Adrenal gland (tissue), 12 donors: ENCODE data around the gene TBC1D2B. TPM values are rescaled to one million over a fixed set of nuclear protein-coding genes. Genes with fewer than 3 reads are reported as not detected.

Experiments used
- DNase-seq, 7 donors: peaks; one replicate each; pipeline ENCODE4 v3.0.0-alpha.2; 2019 to 2020
- H3K27ac ChIP-seq, 5 donors: fragments of 200-600 bp; sonication (generic) in 4 of 5; 1 replicate in 3 of 5; 2 replicates in 2 of 5; pipeline versions ENCODE4 v1.5.1 to v1.8.0; 2016 to 2020; ENCODE audit warnings: mild to moderate bottlenecking in 1 of 5
- H3K27me3 ChIP-seq: fragments of 200-600 bp; 2 replicates; pipeline ENCODE4 v1.8.0; 2021
- H3K36me3 ChIP-seq, 2 donors: fragments of 200-600 bp; replicated peaks in 1 of 2; 1 replicate in 1 of 2; 2 replicates in 1 of 2; pipeline versions ENCODE4 v1.5.1 to v1.8.0; 2018 to 2022
- H3K4me1 ChIP-seq, 2 donors: fragments of 200-600 bp; replicated peaks in 1 of 2; 1 replicate in 1 of 2; 2 replicates in 1 of 2; pipeline versions ENCODE4 v1.5.1 to v1.8.0; 2018 to 2021
- H3K4me3 ChIP-seq, 4 donors: fragments of 200-600 bp; sonication (generic) in 3 of 4; one replicate each; pipeline ENCODE4 v1.5.1; 2016 to 2018
- H3K9me3 ChIP-seq, 3 donors: fragments of 200-600 bp; sonication (generic) in 1 of 3; replicated peaks in 1 of 3; 1 replicate in 2 of 3; 2 replicates in 1 of 3; pipeline versions ENCODE4 v1.5.1 to v1.8.0; 2016 to 2021
- POLR2A ChIP-seq, 2 donors: fragments of 450-650 bp; IDR thresholded peaks; one replicate each; pipeline ENCODE4 v1.6.1; 2017; ENCODE audit warnings: antibody characterized with exemption in 2 of 2, mild to moderate bottlenecking in 2 of 2, moderate library complexity in 1 of 2
- WGBS, 4 donors: extraction: QIAGEN DNeasy Blood & Tissue Kit in 2 of 4; methylation state at CpG; one replicate each; pipeline versions ENCODE4 v1.1.5 to v1.1.7; 2013 to 2017; 5-methylcytosine and 5-hydroxymethylcytosine counted together
- intact Hi-C, 2 donors: fragments of 100-400 bp; cut with DNase I; formaldehyde crosslinking; loops; one replicate each; pipeline versions ENCODE4 v1.14.1 to v1.15.0; 2022 to 2023
- polyA plus RNA-seq, 3 donors: library from polyadenylated mRNA; stranded (reverse); fragments of 200-250 nt in 2 of 3; fragments of 350-450 nt in 1 of 3; fragmentation: Illumina TruSeq in 1 of 3; extraction: RNeasy Lipid Tissue Mini Kit (QIAGEN cat#74804) in 1 of 3; gene quantifications; one replicate each; pipeline ENCODE4 v1.2.3, GENCODE V29; 2013 to 2014
- small RNA-seq, 2 donors: library from RNA; depleted of rRNA; stranded (forward); fragments of <200 nt; gene quantifications; one replicate each; pipeline ENCODE3, GENCODE V24; 2016
- total RNA-seq, 9 donors: library from RNA; depleted of rRNA in 4 of 9; stranded (reverse); fragments of >200 nt in 4 of 9; fragments of 120-200 nt in 1 of 9; fragmentation: NEBNext Ultra II Directional in 1 of 9; extraction: Animal tissue kit (Norgen Biotek cat#: 25700) in 1 of 9; gene quantifications; one replicate each; pipeline versions ENCODE4 v1.1.0 to v1.2.4, GENCODE V29; 2013 to 2023
- TF ChIP-seq, protein P1 (sequence below), 6 experiments: fragments of 450-650 bp in 4 of 6; fragments of 200-600 bp in 2 of 6; sonication (generic) in 1 of 6; IDR thresholded peaks; 1 replicate in 5 of 6; 2 replicates in 1 of 6; pipeline versions ENCODE4 v1.5.1 to v1.8.0; 2016 to 2021; ENCODE audit warnings: antibody characterized with exemption in 6 of 6, mild to moderate bottlenecking in 2 of 6, moderate library complexity in 1 of 6
- donor health status: healthy with polysubstance abuse.
- donor health status: Bipolar disorder and iron deficiency.
- donor health status: DM: yes; HTN: yes; CAD: no.
- donor health status: DM: no; HTN: no; CAD: no.
- donor health status: DM: no; HTN: no; CAD: no.
- donor health status: DM: yes; HTN: yes; CAD: no.

TBC1D2B gene
- total and polyA plus RNA-seq, 12 donors: 16.3 to 95.0 (median 54.6) TPM

DNA sequence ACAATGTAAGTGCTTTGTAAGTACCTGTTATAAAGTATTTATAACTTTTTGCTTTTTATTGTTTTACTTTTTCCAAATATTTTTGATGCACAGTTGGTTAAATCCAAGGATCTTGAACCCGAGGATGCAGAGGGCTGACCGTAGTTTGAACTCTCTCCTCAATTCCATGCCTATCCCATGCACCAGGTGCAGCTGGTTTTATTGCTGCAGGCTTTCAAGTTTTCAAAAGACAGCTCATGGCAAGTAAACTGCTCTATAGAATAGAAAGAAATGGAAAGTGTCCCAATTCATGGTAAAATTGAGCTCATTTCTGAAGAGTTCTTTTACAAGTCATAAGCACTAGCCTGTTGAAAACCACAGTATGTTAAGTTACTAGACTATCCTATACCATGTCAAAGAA lies 131.9 kb downstream of the TBC1D2B start:
- Histone ChIP-seq H3K4me1 (peaks cover 0 to 7% of the 10 kb centered on the region in 2 donors), H3K9me3 (no peaks in the 10 kb centered on the region), H3K4me3 (no peak overlapping the region), H3K27me3 (no peaks in the 10 kb centered on the region), H3K36me3 (no peaks in the 10 kb centered on the region), H3K27ac (no peak overlapping the region)
- intact Hi-C loops: no loop called here
- DNase-seq: no peak
- TF ChIP-seq, protein P1, sequence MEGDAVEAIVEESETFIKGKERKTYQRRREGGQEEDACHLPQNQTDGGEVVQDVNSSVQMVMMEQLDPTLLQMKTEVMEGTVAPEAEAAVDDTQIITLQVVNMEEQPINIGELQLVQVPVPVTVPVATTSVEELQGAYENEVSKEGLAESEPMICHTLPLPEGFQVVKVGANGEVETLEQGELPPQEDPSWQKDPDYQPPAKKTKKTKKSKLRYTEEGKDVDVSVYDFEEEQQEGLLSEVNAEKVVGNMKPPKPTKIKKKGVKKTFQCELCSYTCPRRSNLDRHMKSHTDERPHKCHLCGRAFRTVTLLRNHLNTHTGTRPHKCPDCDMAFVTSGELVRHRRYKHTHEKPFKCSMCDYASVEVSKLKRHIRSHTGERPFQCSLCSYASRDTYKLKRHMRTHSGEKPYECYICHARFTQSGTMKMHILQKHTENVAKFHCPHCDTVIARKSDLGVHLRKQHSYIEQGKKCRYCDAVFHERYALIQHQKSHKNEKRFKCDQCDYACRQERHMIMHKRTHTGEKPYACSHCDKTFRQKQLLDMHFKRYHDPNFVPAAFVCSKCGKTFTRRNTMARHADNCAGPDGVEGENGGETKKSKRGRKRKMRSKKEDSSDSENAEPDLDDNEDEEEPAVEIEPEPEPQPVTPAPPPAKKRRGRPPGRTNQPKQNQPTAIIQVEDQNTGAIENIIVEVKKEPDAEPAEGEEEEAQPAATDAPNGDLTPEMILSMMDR (IDR thresholded peaks at IDR 0.05): no peak
- TF ChIP-seq POLR2A (IDR thresholded peaks at IDR 0.05): no peak
- 78 to 89% (median 81%) methylated on average over 2 of the region's 2 CpGs for WGBS, 4 donors

Small RNAs within 50 kb of the gene (small RNA-seq; reads per million reads assigned to genes)
- gene RF00092: 0 reads per million in 2 donors

Other genes with a start within 250 kb of the TBC1D2B start
- gene SH2D7, start 14.8 kb upstream of the TBC1D2B start, total RNA-seq: not detected
- gene SH2D7, start 14.8 kb upstream of the TBC1D2B start, polyA plus RNA-seq: not detected
- gene CIB2, start 53.7 kb upstream of the TBC1D2B start, total RNA-seq: 10 to 100 TPM in 8 of 9 donors, 1 to 10 TPM in 1; 9.1 to 37.8 (median 21.1) TPM
- 10 to 100 TPM in 1 of 3 donors, 1 to 10 TPM in 2; 4.4 to 27.6 (median 5.0) TPM for gene CIB2, start 53.7 kb upstream of the TBC1D2B start, polyA plus RNA-seq
- 100 to 1,000 TPM in 8 of 9 donors, 10 to 100 TPM in 1; 61.5 to 392 (median 136) TPM for gene IDH3A, start 71.7 kb upstream of the TBC1D2B start, total RNA-seq
- gene IDH3A, start 71.7 kb upstream of the TBC1D2B start, polyA plus RNA-seq: 100 to 1,000 TPM in 1 of 3 donors, 10 to 100 TPM in 2; 26.9 to 273 (median 50.5) TPM
- 10 to 100 TPM in 4 of 9 donors, 1 to 10 TPM in 5; 1.9 to 42.3 (median 6.7) TPM for gene ACSBG1, start 156.9 kb upstream of the TBC1D2B start, total RNA-seq
- gene ACSBG1, start 156.9 kb upstream of the TBC1D2B start, polyA plus RNA-seq: 1 to 10 TPM; 2.5 to 5.8 (median 4.3) TPM
- gene DNAJA4, start 186.9 kb upstream of the TBC1D2B start, total RNA-seq: 10 to 100 TPM; 11.7 to 26.2 (median 21.9) TPM
- 10 to 100 TPM; 18.8 to 43.5 (median 19.8) TPM for gene DNAJA4, start 186.9 kb upstream of the TBC1D2B start, polyA plus RNA-seq
- gene SKIC8, start 221.9 kb upstream of the TBC1D2B start, total RNA-seq: 100 to 1,000 TPM in 1 of 9 donors, 10 to 100 TPM in 8; 45.9 to 137 (median 62.0) TPM
- 100 to 1,000 TPM in 1 of 3 donors, 10 to 100 TPM in 2; 51.3 to 111 (median 66.2) TPM for gene SKIC8, start 221.9 kb upstream of the TBC1D2B start, polyA plus RNA-seq